Epithelial cell of esophagus (primary cell): ENCODE measurements around the gene COL24A1.
A peak's percentile ranks its signal among the peaks of the same experiment; 100 is the strongest.
"Not testable (repeated sequence)": the region's sequence is repeated elsewhere in the genome, so short reads cannot be mapped to it uniquely, and the experiment has no call there.

ENCODE experiments used
- DNase-seq: peaks from one replicate; pipeline ENCODE4 v3.0.0; 2010; ENCODE audit warnings: low read depth
- H3K4me3 ChIP-seq: 2 replicates; pipeline ENCODE4 v1.5.1; 2011; ENCODE audit warnings: mild to moderate bottlenecking, low read length, control low read depth
- CTCF ChIP-seq: IDR thresholded peaks from 2 replicates; pipeline ENCODE4 v1.5.1; 2011; ENCODE audit warnings: low read depth, mild to moderate bottlenecking, low read length, control low read depth, inconsistent platforms; ENCODE audit not compliant: insufficient read depth; ENCODE audit errors: missing control alignments

Gene COL24A1

GRCh38 chr1:86085741-86086409 lies 70.7 kb downstream of the COL24A1 start:
- H3K4me3 ChIP-seq = no peak overlapping the region
- TF ChIP-seq CTCF = no peak
- DNase-seq = no peak

GRCh38 chr1:86084998-86085397 lies 71.6 kb downstream of the COL24A1 start:
- TF ChIP-seq CTCF = no peak
- no peak overlapping the region for H3K4me3 ChIP-seq
- DNase-seq = no peak

GRCh38 chr1:86082183-86082582 lies 74.4 kb downstream of the COL24A1 start:
- TF ChIP-seq CTCF = peak; percentile 42
- no peak overlapping the region for H3K4me3 ChIP-seq
- peak; percentile 30 for DNase-seq

- not testable (repeated sequence) for DNase-seq, H3K4me3 ChIP-seq
These were observed 84.1 kb downstream of the COL24A1 start for GRCh38 chr1:86072474-86072873.

- not testable (repeated sequence) for DNase-seq, H3K4me3 ChIP-seq
These were observed 84.7 kb downstream of the COL24A1 start for GRCh38 chr1:86071870-86072269.

- TF ChIP-seq CTCF = no peak
- no peak overlapping the region for H3K4me3 ChIP-seq
- DNase-seq = peak; percentile 62
These were observed 86.8 kb downstream of the COL24A1 start for GRCh38 chr1:86069757-86070145.

- H3K4me3 ChIP-seq = no peak overlapping the region
- DNase-seq = peak; percentile 49
- no peak for TF ChIP-seq CTCF
These were observed 87.5 kb downstream of the COL24A1 start for GRCh38 chr1:86068841-86069756.

GRCh38 chr1:86068271-86068721 lies 88.3 kb downstream of the COL24A1 start:
- no peak overlapping the region for H3K4me3 ChIP-seq
- no peak for TF ChIP-seq CTCF
- no peak for DNase-seq
